Ishikawa (cell line): ENCODE measurements around the gene FGF21.

ENCODE experiments used
- CEBPB ChIP-seq: IDR thresholded peaks from 2 replicates; pipeline ENCODE4 v1.6.1; 2012
- CREB1 ChIP-seq: IDR thresholded peaks from 2 replicates; pipeline ENCODE4 v1.6.1; 2012; ENCODE audit warnings: low read depth
- EGR1 ChIP-seq: IDR thresholded peaks from 2 replicates; pipeline ENCODE4 v1.6.1; 2012
- EP300 ChIP-seq: IDR thresholded peaks from 2 replicates; pipeline ENCODE4 v1.6.1; 2012; ENCODE audit warnings: borderline replicate concordance
- FOXM1 ChIP-seq: IDR thresholded peaks from 2 replicates; pipeline ENCODE4 v1.6.1; 2012; ENCODE audit warnings: low read depth, borderline replicate concordance
- MAX ChIP-seq: IDR thresholded peaks from 2 replicates; pipeline ENCODE4 v1.6.1; 2012
- NFIC ChIP-seq: IDR thresholded peaks from 2 replicates; pipeline ENCODE4 v1.6.1; 2012
- RAD21 ChIP-seq: IDR thresholded peaks from 2 replicates; pipeline ENCODE4 v1.6.1; 2012; ENCODE audit warnings: low read depth
- REST ChIP-seq: IDR thresholded peaks from 2 replicates; pipeline ENCODE4 v1.6.1; 2012; ENCODE audit warnings: low read depth, mild to moderate bottlenecking
- TAF1 ChIP-seq: IDR thresholded peaks from 2 replicates; pipeline ENCODE4 v1.6.1; 2012; ENCODE audit warnings: low read depth, mild to moderate bottlenecking
- TCF12 ChIP-seq: IDR thresholded peaks from 2 replicates; pipeline ENCODE4 v1.6.1; 2012; ENCODE audit warnings: low read depth
- TEAD4 ChIP-seq: IDR thresholded peaks from 2 replicates; pipeline ENCODE4 v1.6.1; 2012
- USF1 ChIP-seq: IDR thresholded peaks from 2 replicates; pipeline ENCODE4 v1.6.1; 2012
- YY1 ChIP-seq: IDR thresholded peaks from 2 replicates; pipeline ENCODE4 v1.6.1; 2012; ENCODE audit warnings: low read depth
- ZBTB7A ChIP-seq: IDR thresholded peaks from 2 replicates; pipeline ENCODE4 v1.6.1; 2012; ENCODE audit warnings: low read depth

FGF21 gene

GRCh38 chr19:48726556-48726955 is 28.8 kb upstream of the FGF21 start:
- TF ChIP-seq CREB1 (no peak), REST (no peak), USF1 (no peak), MAX (no peak), EGR1 (no peak), YY1 (no peak), TCF12 (no peak), TAF1 (no peak), ZBTB7A (no peak)

GRCh38 chr19:48728911-48729664 is 26.2 kb upstream of the FGF21 start:
- TF ChIP-seq USF1 (no peak), CEBPB (no peak), NFIC (no peak), MAX (no peak), REST (no peak)

GRCh38 chr19:48731452-48731851 is 23.9 kb upstream of the FGF21 start:
- TF ChIP-seq TCF12 (no peak), YY1 (no peak), EP300 (no peak), TEAD4 (no peak), NFIC (no peak)

GRCh38 chr19:48734625-48735024 is 20.7 kb upstream of the FGF21 start:
- TF ChIP-seq ZBTB7A, result no peak
- no peak for TF ChIP-seq USF1
- no peak for TF ChIP-seq MAX
- TF ChIP-seq TEAD4, result no peak
- no peak for TF ChIP-seq TAF1
- TF ChIP-seq NFIC, result no peak
- no peak for TF ChIP-seq EP300
- no peak for TF ChIP-seq RAD21
- TF ChIP-seq YY1, result no peak
- no peak for TF ChIP-seq REST
- TF ChIP-seq CREB1, result no peak
- no peak for TF ChIP-seq FOXM1
- TF ChIP-seq TCF12, result no peak
- TF ChIP-seq CEBPB, result no peak
- TF ChIP-seq EGR1, result no peak
